Lower leg skin (tissue), 3 donors: ENCODE data around the gene ZSCAN5C.

Experiments used
- CTCF ChIP-seq, 3 donors: fragments of 450-650 bp; IDR thresholded peaks; one replicate each; pipeline ENCODE4 v1.5.1; 2016; ENCODE audit warnings: antibody characterized with exemption in 3 of 3, mild to moderate bottlenecking in 3 of 3, moderate library complexity in 2 of 3
- POLR2A ChIP-seq, 2 donors: fragments of 450-650 bp; IDR thresholded peaks; one replicate each; pipeline ENCODE4 v1.6.1; 2016 to 2017; ENCODE audit warnings: antibody characterized with exemption in 2 of 2, mild to moderate bottlenecking in 1 of 2, moderate library complexity in 1 of 2

- TF ChIP-seq CTCF (IDR thresholded peaks at IDR 0.05) (no peak), POLR2A (IDR thresholded peaks at IDR 0.05) (no peak)
Measured at GRCh38 chr19:56167064-56167578, 35.0 kb upstream of the ZSCAN5C start.
